ENCODE data around the gene EARS2. TPM values are rescaled to one million over a fixed set of nuclear protein-coding genes. Genes with fewer than 3 reads are reported as not detected.
A peak's percentile ranks its signal among the peaks of the same experiment; 100 is the strongest.

EARS2 gene
- total RNA-seq, 6 donors from 2014 or later, result 11.5 to 38.8 (median 15.9) TPM

DNA sequence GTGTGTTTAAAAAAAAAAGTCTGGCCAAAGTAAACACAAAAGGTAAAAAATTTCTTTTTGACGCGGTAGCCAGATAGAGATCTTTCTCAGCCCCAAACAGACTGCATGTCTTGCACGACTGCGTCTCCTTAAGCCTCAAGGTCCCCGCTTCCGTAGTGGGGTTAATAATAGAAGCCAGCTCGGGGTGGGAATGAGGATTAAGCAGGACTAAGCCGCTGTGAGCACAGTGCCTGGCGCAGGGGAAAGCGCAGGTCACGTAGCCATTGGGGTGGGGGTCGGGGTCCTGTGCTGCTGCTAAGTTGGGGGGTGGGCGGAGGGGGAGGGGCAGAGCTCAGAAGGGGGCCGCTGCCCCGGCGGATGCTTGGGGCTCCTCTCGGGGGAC, 47.4 kb downstream of the EARS2 start:
- ATAC-seq (ENCODE audit: low FRiP score in 2 of 2) (peak; percentile 50 to 55), DNase-seq (peak in 1 of 2 donors; percentile 33)
- peaks cover 35 to 56% (median 39%) of the 10 kb centered on the region in 4 donors for H3K4me1 ChIP-seq
- no peaks in the 10 kb centered on the region for H3K27me3 ChIP-seq
- H3K27ac ChIP-seq, result peak overlapping the region; percentile 86 to 92 (median 92)
- H3K36me3 ChIP-seq, result no peaks in the 10 kb centered on the region
- WGBS, 2 donors, result 0 to 1% methylated on average over 9 to 12 of the region's 17 CpGs
- peak overlapping the region; percentile 79 to 99 (median 90) for H3K4me3 ChIP-seq
- H3K9me3 ChIP-seq, result no peaks in the 10 kb centered on the region
- TF ChIP-seq POLR2A (IDR thresholded peaks at IDR 0.05) (no peak), EP300 (IDR thresholded peaks at IDR 0.05) (no peak), POLR2AphosphoS5 (IDR thresholded peaks at IDR 0.05) (no peak)
- TF ChIP-seq, protein P1, sequence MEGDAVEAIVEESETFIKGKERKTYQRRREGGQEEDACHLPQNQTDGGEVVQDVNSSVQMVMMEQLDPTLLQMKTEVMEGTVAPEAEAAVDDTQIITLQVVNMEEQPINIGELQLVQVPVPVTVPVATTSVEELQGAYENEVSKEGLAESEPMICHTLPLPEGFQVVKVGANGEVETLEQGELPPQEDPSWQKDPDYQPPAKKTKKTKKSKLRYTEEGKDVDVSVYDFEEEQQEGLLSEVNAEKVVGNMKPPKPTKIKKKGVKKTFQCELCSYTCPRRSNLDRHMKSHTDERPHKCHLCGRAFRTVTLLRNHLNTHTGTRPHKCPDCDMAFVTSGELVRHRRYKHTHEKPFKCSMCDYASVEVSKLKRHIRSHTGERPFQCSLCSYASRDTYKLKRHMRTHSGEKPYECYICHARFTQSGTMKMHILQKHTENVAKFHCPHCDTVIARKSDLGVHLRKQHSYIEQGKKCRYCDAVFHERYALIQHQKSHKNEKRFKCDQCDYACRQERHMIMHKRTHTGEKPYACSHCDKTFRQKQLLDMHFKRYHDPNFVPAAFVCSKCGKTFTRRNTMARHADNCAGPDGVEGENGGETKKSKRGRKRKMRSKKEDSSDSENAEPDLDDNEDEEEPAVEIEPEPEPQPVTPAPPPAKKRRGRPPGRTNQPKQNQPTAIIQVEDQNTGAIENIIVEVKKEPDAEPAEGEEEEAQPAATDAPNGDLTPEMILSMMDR (IDR thresholded peaks at IDR 0.05), result no peak

GRCh38 chr16:23509441-23509754, 47.8 kb downstream of the EARS2 start:
- TF ChIP-seq POLR2AphosphoS5 (IDR thresholded peaks at IDR 0.05), result no peak
- no peak for TF ChIP-seq EP300 (IDR thresholded peaks at IDR 0.05)
- TF ChIP-seq, protein P1 (IDR thresholded peaks at IDR 0.05), result no peak
- TF ChIP-seq POLR2A (IDR thresholded peaks at IDR 0.05), result no peak
- no peak for DNase-seq
- WGBS, 2 donors, result 3 to 7% methylated on average over 5 of the region's 5 CpGs
- ATAC-seq (ENCODE audit: low FRiP score in 2 of 2), result no peak
- Histone ChIP-seq H3K9me3 (no peaks in the 10 kb centered on the region), H3K36me3 (no peaks in the 10 kb centered on the region), H3K4me1 (peaks cover 39 to 60% (median 42%) of the 10 kb centered on the region in 4 donors), H3K27ac (peak overlapping the region; percentile 86 to 92 (median 92)), H3K4me3 (peak overlapping the region; percentile 79 to 99 (median 90)), H3K27me3 (no peaks in the 10 kb centered on the region)

DNA sequence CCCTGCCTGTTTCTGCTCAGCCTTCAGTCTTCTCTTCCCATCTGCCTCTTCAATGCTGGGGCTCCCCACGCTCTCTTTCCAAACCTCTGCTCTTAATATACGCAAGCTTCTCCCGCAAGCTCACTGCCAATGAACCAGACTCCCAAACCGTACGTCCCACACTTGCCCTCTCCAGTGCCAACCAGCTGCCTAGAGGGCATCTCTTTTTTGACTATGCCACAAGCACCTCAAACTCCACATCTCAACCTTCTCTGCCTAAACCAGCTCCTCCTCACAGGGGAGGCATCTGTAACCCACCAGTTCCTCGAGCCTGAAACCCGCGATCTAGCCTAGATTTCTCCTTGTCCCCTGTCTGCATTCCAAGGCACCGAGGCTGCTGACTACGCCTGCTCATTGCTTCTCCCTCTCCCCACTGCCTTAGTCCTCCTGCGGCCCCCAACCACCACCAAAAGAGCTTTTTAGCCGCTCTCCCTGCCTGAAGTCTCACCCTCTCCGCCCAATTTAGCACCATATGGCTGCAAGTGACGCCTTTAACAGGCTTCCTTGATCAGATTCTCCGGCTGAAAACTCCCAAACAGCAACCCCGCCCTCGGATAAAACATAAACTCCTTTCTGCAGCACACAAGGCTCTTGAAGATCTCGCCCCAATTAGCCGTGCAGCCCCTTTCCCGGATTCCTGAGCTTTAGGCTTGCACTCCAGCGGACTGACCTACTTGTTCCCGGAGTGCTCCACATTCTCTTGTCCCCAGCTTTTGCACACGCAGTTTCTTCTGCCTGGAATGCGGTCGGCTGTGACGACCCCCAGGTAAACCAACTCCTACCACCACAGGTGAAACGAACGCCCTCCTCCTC, 48.3 kb downstream of the EARS2 start:
- peak overlapping the region in 3 of 4 donors; percentile 30 to 92 (median 86) for H3K27ac ChIP-seq
- WGBS, 2 donors, result 14 to 22% methylated on average over 28 of the region's 28 CpGs
- H3K4me3 ChIP-seq, result peak overlapping the region; percentile 79 to 99 (median 90)
- H3K36me3 ChIP-seq, result no peaks in the 10 kb centered on the region
- ATAC-seq (ENCODE audit: low FRiP score in 2 of 2) (no peak), DNase-seq (no peak)
- H3K4me1 ChIP-seq, result peaks cover 45 to 65% (median 48%) of the 10 kb centered on the region in 4 donors
- no peaks in the 10 kb centered on the region for H3K9me3 ChIP-seq
- TF ChIP-seq POLR2AphosphoS5 (IDR thresholded peaks at IDR 0.05) (no peak), POLR2A (IDR thresholded peaks at IDR 0.05) (no peak)
- TF ChIP-seq, protein P1 (IDR thresholded peaks at IDR 0.05), result no peak
- no peaks in the 10 kb centered on the region for H3K27me3 ChIP-seq

DNA sequence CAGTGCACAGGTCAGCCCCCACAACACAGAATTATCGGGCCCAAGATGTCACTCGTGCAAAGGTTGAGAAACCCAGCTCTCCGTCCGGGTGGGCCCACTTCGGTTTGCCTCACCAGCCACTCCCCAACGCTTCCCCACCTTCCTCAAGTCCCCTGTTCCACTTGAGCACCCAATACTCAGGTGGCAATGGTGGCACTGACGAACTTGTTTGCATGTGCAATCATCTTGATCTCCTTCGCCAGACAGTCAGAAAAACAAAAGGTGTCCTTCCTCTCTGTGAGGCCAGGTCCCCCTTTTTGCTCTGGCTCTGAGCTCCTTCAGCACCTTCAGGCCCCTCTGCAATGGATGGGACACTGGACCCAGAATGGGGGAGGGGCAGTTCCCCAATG, 50.5 kb downstream of the EARS2 start:
- no peak for ATAC-seq (ENCODE audit: low FRiP score in 2 of 2)
- H3K4me1 ChIP-seq, result peaks cover 56 to 84% (median 62%) of the 10 kb centered on the region in 4 donors
- H3K27me3 ChIP-seq, result no peaks in the 10 kb centered on the region
- no peak for DNase-seq
- WGBS, 2 donors, result 91 to 96% methylated on average over 8 of the region's 8 CpGs
- no peaks in the 10 kb centered on the region for H3K9me3 ChIP-seq
- no peaks in the 10 kb centered on the region for H3K36me3 ChIP-seq
- TF ChIP-seq POLR2A (IDR thresholded peaks at IDR 0.05) (no peak), POLR2AphosphoS5 (IDR thresholded peaks at IDR 0.05) (no peak), EP300 (IDR thresholded peaks at IDR 0.05) (no peak)
- TF ChIP-seq, protein P1 (IDR thresholded peaks at IDR 0.05), result no peak
- no peak overlapping the region for H3K27ac ChIP-seq
- no peak overlapping the region for H3K4me3 ChIP-seq
